ENCODE measurements around the gene IPO9. TPM values are rescaled to one million over a fixed set of nuclear protein-coding genes. Genes with fewer than 3 reads are reported as not detected.

Gene IPO9
- total and polyA plus RNA-seq, 10 of the 15 experiments (the other 5 are each of a cell fraction or from before 2014, with no cell fraction given): 19.1 to 77.3 (median 34.1) TPM

DNA sequence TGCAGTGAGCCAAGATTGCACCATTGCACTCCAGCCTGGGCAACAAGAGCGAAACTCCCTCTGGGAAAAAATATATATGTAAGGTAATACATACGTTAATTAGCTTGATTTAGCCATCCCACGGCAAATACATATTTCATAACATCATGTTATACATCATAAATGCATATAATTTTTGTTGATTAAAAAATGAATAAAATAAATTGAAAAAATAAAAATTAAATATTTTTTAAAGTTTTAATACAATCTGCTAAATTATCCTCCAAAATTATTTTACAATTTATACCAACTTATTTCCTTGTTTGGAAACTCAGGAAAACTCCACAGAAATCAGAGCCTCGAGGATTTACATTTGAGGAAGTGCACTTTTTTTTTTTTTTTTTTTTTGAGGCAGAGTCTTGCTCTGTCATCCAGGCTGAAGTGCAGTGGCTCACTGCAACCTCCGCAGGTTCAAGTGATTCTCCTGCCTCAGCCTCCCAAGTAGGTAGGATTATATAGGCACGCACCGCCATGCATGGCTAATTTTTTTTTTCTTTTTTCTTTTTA lies 12.6 kb upstream of the IPO9 start:
- intact Hi-C loops (cut with micrococcal nuclease; ENCODE audit: unreplicated experiment) (no loop called here), in situ Hi-C loops (cut with MboI) (no loop called here)
- no peaks in the 10 kb centered on the region for H3K4me1 ChIP-seq (ENCODE audit: control insufficient read depth, insufficient read depth, low read length)
- no peaks in the 10 kb centered on the region for H3K79me2 ChIP-seq (ENCODE audit: control insufficient read depth, insufficient read depth, low read length)
- no peak overlapping the region for H3K27ac ChIP-seq (ENCODE audit: control insufficient read depth, insufficient read depth)
- H3K4me2 ChIP-seq (ENCODE audit: control insufficient read depth, insufficient read depth): no peak overlapping the region
- POLR2A ChIA-PET: no interaction called here
- TF ChIP-seq SMC3 (IDR thresholded peaks at IDR 0.05; ENCODE audit: borderline replicate concordance, low read length) (no peak), POLR2A (IDR thresholded peaks at IDR 0.05; ENCODE audit: low read depth, low read length) (no peak), SIX5 (IDR thresholded peaks at IDR 0.05; ENCODE audit: low read depth, low read length, severe bottlenecking) (no peak), CHD4 (IDR thresholded peaks at IDR 0.05) (no peak), TARDBP (IDR thresholded peaks at IDR 0.05; ENCODE audit: borderline replicate concordance) (no peak), SUPT20H (IDR thresholded peaks at IDR 0.05; ENCODE audit: borderline replicate concordance, control insufficient read depth, low read depth, low read length) (no peak), SREBF1 (IDR thresholded peaks at IDR 0.05; ENCODE audit: low read length) (no peak), GATAD2B (conservative IDR thresholded peaks at IDR 0.05; ENCODE audit: low read depth) (no peak), MYB (IDR thresholded peaks at IDR 0.05; ENCODE audit: borderline replicate concordance, low read depth, low read length) (no peak)
- TF ChIP-seq, protein P1, sequence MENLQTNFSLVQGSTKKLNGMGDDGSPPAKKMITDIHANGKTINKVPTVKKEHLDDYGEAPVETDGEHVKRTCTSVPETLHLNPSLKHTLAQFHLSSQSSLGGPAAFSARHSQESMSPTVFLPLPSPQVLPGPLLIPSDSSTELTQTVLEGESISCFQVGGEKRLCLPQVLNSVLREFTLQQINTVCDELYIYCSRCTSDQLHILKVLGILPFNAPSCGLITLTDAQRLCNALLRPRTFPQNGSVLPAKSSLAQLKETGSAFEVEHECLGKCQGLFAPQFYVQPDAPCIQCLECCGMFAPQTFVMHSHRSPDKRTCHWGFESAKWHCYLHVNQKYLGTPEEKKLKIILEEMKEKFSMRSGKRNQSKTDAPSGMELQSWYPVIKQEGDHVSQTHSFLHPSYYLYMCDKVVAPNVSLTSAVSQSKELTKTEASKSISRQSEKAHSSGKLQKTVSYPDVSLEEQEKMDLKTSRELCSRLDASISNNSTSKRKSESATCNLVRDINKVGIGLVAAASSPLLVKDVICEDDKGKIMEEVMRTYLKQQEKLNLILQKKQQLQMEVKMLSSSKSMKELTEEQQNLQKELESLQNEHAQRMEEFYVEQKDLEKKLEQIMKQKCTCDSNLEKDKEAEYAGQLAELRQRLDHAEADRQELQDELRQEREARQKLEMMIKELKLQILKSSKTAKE (IDR thresholded peaks at IDR 0.05; ENCODE audit: low read depth, poor library complexity, severe bottlenecking): no peak
- TF ChIP-seq, protein P2, sequence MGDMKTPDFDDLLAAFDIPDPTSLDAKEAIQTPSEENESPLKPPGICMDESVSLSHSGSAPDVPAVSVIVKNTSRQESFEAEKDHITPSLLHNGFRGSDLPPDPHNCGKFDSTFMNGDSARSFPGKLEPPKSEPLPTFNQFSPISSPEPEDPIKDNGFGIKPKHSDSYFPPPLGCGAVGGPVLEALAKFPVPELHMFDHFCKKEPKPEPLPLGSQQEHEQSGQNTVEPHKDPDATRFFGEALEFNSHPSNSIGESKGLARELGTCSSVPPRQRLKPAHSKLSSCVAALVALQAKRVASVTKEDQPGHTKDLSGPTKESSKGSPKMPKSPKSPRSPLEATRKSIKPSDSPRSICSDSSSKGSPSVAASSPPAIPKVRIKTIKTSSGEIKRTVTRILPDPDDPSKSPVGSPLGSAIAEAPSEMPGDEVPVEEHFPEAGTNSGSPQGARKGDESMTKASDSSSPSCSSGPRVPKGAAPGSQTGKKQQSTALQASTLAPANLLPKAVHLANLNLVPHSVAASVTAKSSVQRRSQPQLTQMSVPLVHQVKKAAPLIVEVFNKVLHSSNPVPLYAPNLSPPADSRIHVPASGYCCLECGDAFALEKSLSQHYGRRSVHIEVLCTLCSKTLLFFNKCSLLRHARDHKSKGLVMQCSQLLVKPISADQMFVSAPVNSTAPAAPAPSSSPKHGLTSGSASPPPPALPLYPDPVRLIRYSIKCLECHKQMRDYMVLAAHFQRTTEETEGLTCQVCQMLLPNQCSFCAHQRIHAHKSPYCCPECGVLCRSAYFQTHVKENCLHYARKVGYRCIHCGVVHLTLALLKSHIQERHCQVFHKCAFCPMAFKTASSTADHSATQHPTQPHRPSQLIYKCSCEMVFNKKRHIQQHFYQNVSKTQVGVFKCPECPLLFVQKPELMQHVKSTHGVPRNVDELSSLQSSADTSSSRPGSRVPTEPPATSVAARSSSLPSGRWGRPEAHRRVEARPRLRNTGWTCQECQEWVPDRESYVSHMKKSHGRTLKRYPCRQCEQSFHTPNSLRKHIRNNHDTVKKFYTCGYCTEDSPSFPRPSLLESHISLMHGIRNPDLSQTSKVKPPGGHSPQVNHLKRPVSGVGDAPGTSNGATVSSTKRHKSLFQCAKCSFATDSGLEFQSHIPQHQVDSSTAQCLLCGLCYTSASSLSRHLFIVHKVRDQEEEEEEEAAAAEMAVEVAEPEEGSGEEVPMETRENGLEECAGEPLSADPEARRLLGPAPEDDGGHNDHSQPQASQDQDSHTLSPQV (IDR thresholded peaks at IDR 0.05): no peak
- TF ChIP-seq, protein P3, sequence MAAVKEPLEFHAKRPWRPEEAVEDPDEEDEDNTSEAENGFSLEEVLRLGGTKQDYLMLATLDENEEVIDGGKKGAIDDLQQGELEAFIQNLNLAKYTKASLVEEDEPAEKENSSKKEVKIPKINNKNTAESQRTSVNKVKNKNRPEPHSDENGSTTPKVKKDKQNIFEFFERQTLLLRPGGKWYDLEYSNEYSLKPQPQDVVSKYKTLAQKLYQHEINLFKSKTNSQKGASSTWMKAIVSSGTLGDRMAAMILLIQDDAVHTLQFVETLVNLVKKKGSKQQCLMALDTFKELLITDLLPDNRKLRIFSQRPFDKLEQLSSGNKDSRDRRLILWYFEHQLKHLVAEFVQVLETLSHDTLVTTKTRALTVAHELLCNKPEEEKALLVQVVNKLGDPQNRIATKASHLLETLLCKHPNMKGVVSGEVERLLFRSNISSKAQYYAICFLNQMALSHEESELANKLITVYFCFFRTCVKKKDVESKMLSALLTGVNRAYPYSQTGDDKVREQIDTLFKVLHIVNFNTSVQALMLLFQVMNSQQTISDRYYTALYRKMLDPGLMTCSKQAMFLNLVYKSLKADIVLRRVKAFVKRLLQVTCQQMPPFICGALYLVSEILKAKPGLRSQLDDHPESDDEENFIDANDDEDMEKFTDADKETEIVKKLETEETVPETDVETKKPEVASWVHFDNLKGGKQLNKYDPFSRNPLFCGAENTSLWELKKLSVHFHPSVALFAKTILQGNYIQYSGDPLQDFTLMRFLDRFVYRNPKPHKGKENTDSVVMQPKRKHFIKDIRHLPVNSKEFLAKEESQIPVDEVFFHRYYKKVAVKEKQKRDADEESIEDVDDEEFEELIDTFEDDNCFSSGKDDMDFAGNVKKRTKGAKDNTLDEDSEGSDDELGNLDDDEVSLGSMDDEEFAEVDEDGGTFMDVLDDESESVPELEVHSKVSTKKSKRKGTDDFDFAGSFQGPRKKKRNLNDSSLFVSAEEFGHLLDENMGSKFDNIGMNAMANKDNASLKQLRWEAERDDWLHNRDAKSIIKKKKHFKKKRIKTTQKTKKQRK (IDR thresholded peaks at IDR 0.05; ENCODE audit: low read depth, low read length): no peak
- TF ChIP-seq, protein P4, sequence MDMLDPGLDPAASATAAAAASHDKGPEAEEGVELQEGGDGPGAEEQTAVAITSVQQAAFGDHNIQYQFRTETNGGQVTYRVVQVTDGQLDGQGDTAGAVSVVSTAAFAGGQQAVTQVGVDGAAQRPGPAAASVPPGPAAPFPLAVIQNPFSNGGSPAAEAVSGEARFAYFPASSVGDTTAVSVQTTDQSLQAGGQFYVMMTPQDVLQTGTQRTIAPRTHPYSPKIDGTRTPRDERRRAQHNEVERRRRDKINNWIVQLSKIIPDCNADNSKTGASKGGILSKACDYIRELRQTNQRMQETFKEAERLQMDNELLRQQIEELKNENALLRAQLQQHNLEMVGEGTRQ (IDR thresholded peaks at IDR 0.05; ENCODE audit: borderline replicate concordance, low read depth, low read length): no peak
- RAD21 ChIA-PET (ENCODE audit: unreplicated experiment): no interaction called here
- no peaks in the 10 kb centered on the region for H3K27me3 ChIP-seq (replicated peaks in 1 of 2; ENCODE audit: control insufficient read depth in 2 of 2, insufficient read depth in 2 of 2, low read length in 1 of 2)
- DNase-seq (ENCODE audit: low read depth, low spot score) (no peak), FAIRE-seq (no peak), ATAC-seq (no peak)
- no TSS peak for BruUV-seq (replicated peaks)
- H3K36me3 ChIP-seq (ENCODE audit: control insufficient read depth in 2 of 2, insufficient read depth in 2 of 2, low read length in 1 of 2): no peaks in the 10 kb centered on the region
- CTCF ChIA-PET: no interaction called here
- H3K9me3 ChIP-seq (replicated peaks; ENCODE audit: control insufficient read depth, insufficient read depth, low read length): no peaks in the 10 kb centered on the region
- no peak overlapping the region for H3K4me3 ChIP-seq
- WGBS (ENCODE audit: insufficient coverage, insufficient replicate concordance, low lambda C conversion rate, missing lambda C conversion rate): 66% methylated on average over 7 of the region's 7 CpGs
- H3K9ac ChIP-seq (ENCODE audit: control insufficient read depth, insufficient read depth, low read length): no peak overlapping the region
- no peak overlapping the region for H2AFZ ChIP-seq (ENCODE audit: control insufficient read depth, low read depth, low read length)
- SMC1A ChIA-PET (ENCODE audit: uncharacterized antibody, unreplicated experiment): no interaction called here
- no peaks in the 10 kb centered on the region; the same call in 1 of the 2 replicates for H4K20me1 ChIP-seq (ENCODE audit: control insufficient read depth, insufficient read depth)

Data from GM12878 (cell line).